COLO668 (cell line): ENCODE measurements around the gene TEX12.
A peak's percentile ranks its signal among the peaks of the same experiment; 100 is the strongest.
"Not testable (repeated sequence)": the region's sequence is repeated elsewhere in the genome, so short reads cannot be mapped to it uniquely, and the experiment has no call there.

ENCODE experiments used
- DNase-seq: peaks from one replicate; lab custom pipeline; 2025; ENCODE audit not compliant: unreplicated experiment; lab: John Stamatoyannopoulos, UW

Gene TEX12, protein sequence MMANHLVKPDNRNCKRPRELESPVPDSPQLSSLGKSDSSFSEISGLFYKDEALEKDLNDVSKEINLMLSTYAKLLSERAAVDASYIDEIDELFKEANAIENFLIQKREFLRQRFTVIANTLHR

DNA sequence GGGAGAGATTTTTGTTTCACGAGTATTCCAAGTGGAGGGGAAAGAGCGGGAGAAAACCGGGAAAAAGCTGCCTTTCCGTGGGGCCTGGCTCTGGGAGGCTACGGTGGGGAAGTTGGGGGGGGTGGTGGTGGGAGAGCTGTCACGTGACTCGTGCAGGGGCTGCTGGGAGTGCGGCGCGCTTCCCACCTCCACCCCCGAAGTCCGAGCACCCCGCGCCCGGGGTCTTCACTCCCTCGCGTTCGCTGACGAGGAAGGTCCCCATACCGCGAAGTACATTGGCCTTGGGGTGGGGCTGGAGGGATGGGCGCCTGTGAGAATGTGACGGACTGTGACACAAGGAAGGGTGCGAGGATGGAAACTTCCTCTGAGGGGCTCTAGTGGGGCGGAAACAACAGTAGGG, at the start of gene TEX12:
TEX12 (plus strand) TSS at position 228 of the 400 bp plus-strand sequence. CDS start 1,897 bp downstream, outside the sequence.
- DNase-seq: no peak

DNA sequence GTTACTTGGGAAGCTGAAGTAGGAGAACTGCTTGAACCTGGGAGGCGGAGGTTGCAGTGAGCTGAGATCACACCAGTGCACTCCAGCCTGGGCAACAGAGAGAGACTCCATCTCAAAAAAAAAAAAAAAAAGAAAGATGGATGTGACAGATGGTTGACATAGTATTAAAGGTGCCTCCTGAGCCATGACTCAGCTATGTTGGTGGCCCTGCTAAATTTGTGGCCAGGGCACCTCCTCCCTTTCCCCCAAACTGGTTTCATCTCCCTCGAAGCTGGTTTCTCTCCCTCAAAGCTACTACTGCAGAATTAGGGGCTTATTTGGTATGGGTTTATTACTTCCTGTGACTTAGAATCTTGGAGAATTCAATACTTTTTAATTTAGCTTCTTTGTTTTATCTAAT, 49.0 kb upstream of the TEX12 start:
- DNase-seq: no peak

DNA sequence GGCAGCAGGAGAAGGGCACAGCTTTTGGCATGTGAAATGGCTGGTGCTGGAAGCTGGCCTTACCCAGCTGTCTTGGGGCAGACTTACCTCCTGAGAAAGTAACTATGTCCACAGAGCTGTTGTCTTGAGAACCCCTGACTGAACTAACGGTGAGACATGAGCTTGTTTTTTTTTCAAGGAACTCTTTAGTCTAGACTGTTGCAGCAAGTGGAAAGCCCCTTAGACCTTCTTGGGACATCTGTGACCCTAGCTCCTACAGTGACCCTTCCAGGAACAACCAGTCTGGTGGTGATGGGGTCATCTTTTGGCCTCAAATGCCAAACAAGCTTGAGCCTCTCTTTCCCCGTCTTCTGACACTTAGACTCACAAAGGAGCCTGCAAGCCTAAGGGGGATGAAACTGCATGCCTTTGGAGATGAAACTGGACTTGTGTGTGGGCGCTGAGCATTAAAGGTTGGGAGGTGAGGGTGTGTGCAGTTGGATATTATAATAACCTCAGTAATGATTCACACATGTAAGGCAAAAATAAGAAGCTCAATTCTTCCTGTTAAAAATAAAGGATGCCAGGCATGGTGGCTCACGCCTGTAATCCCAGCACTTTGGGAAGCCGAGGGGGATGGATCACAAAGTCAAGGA, 45.1 kb upstream of the TEX12 start:
- DNase-seq: no peak

DNA sequence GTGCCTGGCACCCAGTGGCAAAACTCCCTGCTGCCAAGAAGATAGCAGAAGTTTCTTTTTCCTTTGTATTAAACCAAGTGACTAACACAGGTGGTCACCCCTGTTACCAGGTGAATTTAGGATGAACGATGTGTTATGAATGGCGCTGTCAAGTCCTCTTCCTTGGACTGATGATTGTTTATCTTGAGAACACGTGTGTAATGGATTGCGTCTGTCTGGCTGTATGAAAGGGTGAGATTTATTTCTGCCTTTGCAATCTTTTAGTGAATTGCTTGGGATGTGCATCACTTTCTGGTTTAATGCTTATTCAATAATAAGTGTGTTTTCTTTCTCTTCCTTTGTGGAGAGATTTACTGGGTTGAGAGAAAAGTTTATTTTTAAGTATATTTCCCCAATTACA, 44.0 kb upstream of the TEX12 start:
- DNase-seq: no peak

DNA sequence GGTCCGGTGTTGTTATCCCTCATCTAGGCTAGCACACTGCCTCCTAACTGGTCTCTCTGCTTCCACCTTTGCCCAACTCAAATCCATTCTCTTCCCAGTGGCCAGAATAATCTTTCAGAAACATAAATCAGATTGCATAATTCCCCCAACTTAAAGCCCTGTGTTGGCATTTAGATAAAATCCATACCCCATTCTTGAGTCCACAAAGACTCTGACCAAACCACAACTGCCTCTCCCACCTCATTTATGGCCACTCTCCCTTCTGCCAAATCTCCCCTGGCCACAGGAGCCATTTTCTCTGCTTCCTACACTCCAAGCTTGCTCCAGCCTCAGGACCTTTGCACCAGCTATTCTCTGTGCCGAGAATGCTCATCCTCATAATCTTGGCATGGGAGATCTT, 40.1 kb upstream of the TEX12 start:
- no peak for DNase-seq

DNA sequence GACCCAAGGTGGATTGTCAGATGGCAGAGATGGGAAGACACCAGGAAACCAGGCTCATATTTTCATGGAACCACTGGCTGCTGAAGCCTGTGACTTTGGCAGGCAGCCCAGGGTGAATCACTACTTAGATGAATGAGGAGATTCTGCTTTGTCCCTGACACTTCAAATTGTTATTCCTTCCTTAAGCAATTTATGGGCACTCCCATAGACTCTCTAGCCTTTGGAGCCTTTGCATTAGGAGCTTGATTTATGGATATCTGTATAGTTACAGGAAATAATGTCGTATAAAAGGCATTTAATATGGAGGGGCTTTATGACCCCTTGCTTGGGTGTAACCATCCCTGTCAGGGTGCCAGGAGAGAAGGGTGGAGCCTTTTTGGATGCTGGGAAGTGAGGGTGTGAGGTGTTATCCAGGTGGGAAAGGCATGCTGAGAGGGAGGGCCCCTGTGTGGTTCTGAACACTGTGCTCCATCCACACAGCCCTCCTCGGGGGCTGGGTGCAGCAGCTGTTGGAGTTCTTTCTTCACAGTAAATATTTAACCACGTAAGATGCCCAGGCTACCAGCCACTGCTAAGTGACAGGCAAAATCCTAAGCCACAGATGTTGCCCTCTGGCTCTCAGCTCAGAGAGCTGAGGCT, 38.6 kb upstream of the TEX12 start:
- DNase-seq: peak; percentile 72

DNA sequence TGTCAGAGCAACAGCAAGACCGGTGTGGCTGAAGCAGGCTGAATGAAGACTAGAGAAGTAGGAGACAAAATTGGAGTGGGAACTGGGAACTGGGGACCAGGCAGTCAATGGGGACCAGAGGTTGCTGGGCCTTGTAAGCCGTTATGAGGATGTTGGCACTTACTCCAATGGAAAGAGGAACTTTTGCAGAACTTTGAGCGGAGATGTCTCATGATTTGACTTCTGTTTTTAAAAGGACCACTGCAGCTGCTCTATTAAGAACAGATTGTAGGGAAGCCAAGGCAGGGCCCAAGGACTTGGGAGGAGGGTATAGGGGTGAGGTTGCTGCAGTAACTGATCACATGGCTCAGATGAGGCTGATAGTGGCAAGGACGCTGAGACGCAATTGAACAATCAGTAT, 37.5 kb upstream of the TEX12 start:
- no peak for DNase-seq

DNA sequence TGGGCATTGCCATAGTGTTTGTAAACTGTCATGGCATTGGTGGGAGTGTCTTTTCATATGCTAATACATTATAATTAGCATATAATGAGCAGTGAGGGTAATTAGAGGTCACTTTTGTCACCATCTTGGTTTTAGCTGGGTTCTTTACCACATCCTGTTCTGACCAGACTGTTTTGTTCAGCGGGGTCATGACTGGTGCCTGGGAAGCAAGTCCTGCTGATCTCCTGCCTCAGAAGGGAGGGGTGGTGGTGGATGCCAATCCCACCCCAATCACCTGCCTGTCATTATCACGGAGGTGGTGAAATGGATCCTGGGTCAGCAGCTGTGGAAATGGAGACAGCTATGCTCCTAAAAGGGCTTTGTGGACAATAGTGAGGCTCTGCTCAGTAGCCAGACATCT, 34.4 kb upstream of the TEX12 start:
- DNase-seq: no peak

DNA sequence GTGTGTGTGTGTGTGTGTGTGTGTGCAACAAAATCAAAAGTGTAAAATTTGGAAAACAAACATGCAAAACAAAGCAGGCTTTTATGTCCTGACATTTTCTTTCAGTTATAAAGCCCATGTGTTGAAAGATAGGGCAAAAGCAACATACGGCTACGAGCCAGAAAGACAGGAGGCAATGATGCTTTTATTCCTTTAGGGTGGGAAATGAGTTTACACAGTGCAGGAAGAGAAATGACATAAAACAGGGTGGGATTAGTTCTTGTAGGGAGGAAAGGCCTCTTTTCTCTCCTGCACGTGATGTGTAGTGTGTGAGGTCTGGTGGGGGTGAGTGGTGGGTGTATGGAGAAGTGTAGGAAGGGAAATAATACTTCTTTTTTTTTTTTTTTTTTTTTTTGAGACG, 32.7 kb upstream of the TEX12 start:
- no peak for DNase-seq

DNA sequence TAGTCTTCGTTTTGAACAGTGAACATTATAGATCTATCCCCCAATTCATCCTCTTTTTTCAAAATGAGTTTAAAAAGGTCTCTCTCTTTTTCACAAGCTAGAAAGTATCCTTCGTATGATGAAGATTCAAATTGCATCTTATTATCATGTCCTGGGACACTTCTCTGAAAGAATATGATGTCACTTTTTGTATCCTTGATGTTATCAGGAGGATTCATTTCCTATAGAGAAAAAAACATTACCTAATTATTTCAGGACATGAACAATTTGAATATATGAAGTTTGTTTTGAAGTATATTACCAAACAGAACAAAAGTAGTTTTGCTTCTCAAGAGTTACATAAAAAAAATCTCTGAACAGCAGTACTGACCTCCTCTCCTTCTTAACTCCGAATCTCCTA, 23.6 kb upstream of the TEX12 start:
- no peak for DNase-seq

DNA sequence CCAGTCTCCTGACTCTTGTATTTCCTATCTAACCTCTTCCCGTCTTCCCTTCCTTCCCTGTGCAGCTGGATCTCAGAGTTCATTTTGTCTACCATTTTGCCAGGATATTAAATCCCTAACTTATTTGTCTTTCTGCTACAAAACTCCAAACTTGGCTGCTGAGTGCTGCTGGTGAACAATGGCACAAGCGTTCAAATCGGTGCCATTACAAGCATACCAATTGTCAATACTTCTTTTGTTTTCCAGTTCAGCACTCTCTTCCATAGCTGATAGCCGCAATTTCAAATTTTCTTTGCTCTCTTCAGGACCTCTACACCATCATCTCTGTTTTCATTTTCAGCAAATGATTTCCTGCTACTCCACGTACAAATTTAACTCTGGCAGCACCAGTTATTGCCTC, 16.7 kb upstream of the TEX12 start:
- DNase-seq: no peak

DNA sequence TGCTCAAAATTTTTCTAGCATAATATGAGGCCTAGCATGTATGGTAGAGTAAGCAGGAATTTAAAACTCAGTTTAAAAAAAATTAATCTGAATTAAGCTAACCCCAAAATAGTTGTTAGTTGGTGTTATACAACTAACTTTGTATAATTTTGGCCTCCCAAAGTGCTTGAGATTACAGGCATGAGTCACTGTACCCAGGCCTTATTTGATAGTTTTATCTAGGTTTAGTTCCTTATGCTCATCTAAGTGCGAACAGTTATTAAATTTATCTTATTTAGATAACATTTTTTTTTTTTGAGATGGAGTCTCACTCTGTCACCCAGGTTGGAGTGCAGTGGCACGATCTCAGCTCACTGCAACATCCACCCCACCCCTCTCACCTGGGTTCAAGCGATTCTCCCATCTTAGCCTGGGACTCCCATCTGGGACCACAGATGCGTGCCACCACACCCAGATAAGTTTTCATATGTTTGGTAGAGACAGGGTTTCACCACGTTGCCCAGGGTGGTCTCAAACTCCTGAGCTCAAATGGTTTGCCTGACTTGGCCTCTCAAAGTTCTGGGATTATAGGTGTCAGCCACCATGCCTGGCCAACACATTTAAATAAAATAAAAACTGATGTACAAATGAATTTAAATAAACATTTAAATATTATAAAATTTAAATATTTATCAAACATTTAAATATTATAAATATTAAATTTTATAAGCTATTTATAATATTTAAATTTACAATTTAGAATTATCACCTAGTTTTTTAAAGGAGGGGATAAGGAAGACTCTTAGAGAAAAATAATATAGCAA, 10.8 kb upstream of the TEX12 start:
- no peak for DNase-seq

DNA sequence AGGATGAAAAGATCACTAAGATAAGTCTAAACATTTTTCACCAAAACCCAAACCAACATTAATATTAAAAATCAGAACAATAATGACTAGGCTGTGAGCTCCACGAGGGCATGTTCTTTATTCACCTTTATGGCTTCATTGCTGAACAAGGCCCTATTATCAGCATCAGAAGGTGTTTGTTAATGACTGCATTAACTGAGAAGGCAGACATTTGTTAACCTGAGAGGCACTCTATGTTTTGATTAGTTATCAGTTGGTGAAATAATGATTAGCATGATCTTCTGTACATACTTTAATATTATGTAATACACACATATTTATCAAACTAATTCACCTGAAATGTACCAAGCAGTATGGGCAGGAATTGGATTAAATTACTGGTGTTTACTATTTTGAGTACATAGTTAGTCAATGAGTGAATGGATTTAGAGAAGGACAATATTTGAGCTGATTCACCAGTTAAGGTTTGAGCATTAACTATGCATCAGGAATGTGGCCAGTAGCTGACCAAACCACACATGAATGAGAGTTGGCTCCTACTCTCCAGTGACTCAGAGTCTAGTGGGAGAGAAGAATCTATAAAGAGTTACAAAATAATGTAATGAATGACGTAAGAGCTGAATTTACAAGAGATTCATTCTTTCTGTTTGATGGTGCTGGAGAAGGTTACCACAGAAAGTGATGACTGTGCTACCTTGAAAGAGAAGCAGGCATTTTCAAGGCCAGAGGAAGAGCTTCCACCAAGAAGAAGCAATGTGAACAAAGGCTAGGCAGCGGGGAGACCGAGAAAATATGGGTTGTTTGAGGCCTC, 10.0 kb upstream of the TEX12 start:
- no peak for DNase-seq

DNA sequence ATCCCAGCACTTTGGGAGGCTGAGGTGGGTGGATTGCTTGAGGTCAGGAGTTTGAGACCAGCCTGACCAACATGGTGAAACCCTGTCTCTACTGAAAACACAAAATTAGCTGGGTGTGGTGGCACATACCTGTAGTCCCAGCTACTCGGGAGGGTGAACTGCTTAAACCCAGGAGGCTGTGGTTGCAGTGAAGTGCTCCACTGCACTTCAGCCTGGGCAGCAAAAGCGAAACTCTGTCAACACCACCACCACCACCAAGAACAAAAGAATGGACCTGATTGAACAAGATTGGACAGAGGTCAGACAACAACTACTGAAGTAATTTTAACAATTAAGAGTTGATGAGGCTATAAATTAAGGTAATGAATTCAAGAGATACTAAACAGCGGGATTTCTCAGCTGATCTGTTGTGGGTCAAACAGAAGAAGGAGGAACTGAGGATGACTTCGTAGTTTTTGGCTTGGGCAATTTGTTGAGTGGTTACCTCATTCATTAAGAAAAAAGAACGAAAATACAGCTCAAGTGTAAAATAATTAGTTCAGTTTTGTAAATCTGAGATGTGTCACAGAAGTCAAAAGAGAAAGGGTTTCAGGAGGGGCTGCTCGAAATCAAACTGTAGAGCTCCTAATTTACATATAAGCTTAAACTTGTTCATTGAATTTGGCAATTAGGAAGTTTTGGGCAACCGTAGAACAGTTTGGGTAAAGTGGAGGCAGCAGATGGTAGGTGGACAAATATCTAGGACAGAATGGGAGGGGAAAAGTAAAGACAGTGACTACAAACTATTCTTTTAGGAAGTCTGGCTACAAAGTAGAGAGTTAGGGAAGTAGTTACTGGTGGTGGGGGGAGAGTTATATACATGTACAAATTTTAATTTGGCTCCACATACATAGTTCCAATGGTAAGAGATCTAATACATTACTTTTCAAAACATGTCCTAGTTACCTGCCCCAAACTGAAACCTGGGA, 7.8 kb upstream of the TEX12 start:
- no peak for DNase-seq

DNA sequence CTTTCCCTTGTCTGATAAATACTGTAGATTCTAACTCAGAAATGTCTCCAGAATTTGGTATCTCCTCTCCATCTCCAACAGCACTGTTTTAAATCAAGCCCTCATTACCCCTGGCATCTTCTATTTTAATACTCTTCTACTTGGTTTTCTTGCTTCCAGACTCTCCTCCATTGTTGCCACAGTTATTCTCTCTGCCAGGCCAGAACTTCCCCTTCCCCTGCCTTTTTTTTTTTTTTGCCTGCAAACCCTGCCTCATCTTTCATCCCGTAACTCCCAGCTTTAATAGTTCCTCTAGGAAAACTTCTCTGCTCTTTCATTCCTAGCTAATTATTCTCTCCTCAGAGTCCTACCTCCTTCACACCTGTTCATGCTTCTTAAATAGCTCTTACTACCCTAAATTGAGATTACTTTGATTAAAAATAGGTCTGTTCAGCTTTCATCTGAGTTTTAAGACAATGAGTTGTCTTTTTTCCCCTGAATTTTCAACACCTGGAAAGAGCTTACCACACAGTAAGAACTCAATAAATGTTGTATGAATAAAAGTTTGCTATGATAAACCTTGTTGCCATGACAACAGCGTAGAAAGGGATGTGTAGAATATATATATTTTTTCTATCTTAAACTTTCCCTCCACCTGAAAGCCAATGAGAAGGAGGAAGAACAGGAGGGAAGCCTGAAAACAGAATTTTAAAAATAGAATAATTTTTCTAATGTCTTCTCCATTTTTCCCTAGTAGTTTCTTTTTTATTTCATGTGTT, 6.9 kb upstream of the TEX12 start:
- DNase-seq: no peak

DNA sequence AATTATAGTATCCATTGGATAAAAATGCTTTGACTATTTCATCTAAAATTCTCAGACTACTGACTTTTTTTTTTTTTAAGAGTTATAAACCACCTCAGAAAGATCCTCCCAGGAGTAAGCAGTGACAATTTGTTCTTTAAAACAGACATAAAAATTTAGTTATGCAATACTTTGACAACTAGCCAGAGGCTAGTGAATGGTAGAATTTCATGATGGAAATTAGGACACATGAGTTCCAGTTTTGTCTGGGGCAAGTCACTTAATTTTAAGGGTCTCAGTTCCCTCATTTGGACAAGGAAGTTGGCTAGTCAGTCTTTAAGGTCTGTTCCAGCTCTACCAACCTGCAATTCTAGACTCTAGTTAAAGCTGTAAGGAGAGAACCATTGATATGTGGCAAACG, 6.2 kb upstream of the TEX12 start:
- no peak for DNase-seq

DNA sequence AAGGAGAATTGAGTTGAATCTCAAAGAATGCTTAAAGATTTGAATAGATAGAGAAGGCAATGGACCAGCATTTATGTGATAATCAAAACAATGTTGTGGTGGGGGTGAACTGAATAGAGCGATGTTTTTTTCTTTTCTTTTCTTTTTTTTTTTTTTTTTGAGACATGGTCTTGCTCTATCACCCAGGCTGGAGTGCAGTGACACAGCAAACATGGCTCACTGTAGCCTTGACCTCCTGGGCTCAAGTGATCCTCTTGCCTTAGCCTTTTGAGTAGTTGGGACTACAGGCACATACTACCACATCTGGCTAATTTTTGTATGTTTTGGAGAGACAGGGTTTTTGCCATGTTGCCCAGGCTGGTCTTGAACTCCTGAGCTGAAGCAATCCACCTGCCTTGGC, 5.0 kb upstream of the TEX12 start:
- DNase-seq: not testable (repeated sequence)

DNA sequence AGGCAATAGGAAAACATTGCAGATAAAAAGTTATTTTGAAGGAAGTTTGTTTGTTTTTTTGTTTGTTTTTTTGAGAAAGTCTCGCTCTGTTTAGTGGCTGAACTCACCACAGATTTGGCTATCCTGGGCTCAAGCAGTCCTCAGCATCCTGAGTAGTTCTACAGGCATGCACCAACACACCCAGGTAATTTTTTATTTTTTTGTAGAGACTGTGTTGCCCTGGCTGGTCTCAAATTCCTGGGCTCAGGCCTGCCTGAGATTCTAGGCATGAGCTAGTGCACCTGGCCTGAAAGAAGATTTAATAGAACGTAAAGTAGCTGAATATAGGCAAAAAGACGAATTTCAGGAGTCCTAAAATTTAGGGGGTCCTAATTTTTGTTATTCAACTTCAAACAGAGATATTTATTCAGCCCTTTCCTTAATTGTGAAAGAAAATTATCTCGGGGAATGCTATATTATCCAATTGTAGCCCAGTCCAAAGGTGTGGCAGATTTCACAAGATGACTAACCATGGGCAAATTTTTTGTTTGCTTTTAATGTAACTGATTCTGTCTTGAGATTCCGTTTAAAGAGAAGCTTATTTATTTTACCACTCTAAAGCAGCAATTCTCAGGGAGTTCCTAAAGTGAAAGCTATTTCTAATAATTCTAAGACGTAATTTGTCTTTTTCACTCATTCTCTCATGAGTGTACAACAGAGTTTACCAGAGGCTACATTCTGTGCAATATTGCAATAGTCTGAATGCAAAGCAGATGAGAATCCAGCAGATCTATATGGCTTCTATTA, 4.2 kb upstream of the TEX12 start:
- DNase-seq: no peak
